Hepatocyte (in vitro differentiated cells): ENCODE results near the gene OSBPL3.

Experiments used
- CTCF ChIP-seq: fragments of 200-600 bp; sonication (generic); IDR thresholded peaks from 2 replicates; pipeline ENCODE4 v1.5.1; 2016; ENCODE audit warnings: antibody characterized with exemption, mild to moderate bottlenecking; ENCODE audit not compliant: poor library complexity
- EZH2 ChIP-seq: fragments of 200-600 bp; sonication (generic); IDR thresholded peaks from 2 replicates; pipeline ENCODE4 v1.6.1; 2016; ENCODE audit warnings: antibody characterized with exemption, mild to moderate bottlenecking, borderline replicate concordance
- EZH2phosphoT487 ChIP-seq: fragments of 200-600 bp; sonication (generic); IDR thresholded peaks from one replicate; pipeline ENCODE4 v1.6.1; 2018; ENCODE audit warnings: antibody characterized with exemption, mild to moderate bottlenecking, low read depth, moderate library complexity; ENCODE audit not compliant: unreplicated experiment, severe bottlenecking

GRCh38 chr7:24783698-24784097 lies 196.3 kb downstream of the OSBPL3 start:
- TF ChIP-seq CTCF (no peak), EZH2 (no peak), EZH2phosphoT487 (no peak)
